ENCODE data around the gene DCAF11.

DCAF11 gene

DNA sequence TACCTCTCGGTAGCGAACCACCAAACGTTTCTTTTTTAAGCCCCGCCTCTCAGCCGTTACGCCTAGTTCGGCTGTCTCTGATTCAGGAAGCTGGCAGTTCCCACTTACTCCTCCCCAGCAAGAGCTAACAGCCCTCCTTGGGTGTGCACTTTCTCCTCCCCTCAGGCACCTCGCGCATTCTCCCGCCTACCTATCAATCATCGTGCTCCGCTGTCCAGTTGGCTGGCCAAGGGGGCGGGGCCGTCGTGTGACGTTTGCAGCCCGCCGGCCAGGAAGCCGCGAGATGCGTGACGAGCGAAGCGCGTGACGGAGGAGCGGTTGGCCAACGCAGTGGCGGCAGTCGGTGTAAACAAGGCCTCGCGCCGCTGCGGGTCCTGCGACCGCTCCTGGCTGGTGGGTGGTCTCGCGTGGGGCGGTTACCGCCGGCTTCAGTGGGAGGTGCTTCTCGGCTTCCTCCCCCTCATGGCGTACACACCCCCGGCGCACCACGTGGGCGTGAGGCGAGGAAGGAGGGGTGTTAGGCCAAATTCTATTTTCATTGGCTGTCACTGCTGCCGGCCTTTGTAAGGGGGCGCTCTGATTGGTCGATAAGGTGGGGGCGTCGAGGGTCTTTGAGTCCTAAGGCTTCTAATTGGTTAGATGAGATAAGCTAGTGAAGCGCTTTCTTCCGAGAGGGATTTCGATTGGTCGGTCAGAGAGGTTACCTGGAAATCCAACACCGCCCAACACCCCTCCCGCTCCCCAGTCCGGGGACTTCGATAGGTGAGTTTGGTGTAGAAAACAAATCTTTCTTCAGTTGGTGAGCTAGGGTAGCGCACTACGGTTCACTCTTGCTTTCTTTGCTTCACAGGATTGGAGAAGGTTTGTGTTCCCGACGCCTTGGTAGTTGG, at the start of gene DCAF11, which contains the start of gene NRL:
Gene DCAF11 (plus strand): TSS at position 246 of the 890 bp plus-strand sequence. CDS start 818 bp downstream, outside the sequence.
Gene NRL (minus strand): TSS at position 418 of the 890 bp plus-strand sequence. CDS start 32,101 bp downstream, outside the sequence.
- Histone ChIP-seq H3K27me3 (ENCODE audit: low read depth) (no peaks in the 10 kb centered on the region), H3K4me1 (peaks cover 10% of the 10 kb centered on the region), H3K9me3 (no peaks in the 10 kb centered on the region), H3K4me3 (peak within 1 kb of the TSS; percentile 91), H3K36me3 (replicated peaks) (peaks cover 26% of the 10 kb centered on the region)
- in situ Hi-C loops (cut with MboI; ENCODE audit: low sequenced_read_pairs): no loop called here
- DNase-seq (ENCODE audit: low spot score in 2 of 2): peak; percentile 99

DNA sequence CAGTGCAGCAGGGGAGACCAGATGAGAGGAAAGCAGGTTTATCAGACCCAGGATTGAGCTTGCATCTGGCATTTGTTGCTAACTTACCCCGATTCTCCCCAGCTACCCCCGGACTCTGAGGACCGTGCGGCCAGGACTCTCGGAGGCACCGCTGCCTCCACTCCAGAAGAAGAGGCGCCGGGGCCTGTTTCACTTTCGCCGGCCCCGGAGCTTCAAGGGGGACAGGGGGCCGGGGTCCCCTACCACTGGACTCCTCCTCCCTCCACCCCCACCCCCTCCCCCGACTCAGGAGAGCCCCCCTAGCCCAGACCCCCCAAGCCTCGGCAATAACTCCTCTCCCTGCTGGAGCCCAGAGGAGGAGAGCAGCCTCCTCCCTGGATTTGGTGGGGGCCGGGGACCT, 49.7 kb upstream of the DCAF11 start:
- H3K9me3 ChIP-seq: no peaks in the 10 kb centered on the region
- DNase-seq (ENCODE audit: low spot score in 2 of 2): no peak
- no peaks in the 10 kb centered on the region for H3K4me1 ChIP-seq
- H3K4me3 ChIP-seq: no peak overlapping the region
- in situ Hi-C loops (cut with MboI; ENCODE audit: low sequenced_read_pairs): no loop called here
- no peaks in the 10 kb centered on the region for H3K36me3 ChIP-seq (replicated peaks)
- peaks cover 7% of the 10 kb centered on the region; the same call in 1 of the 2 replicates for H3K27me3 ChIP-seq (ENCODE audit: low read depth)

DNA sequence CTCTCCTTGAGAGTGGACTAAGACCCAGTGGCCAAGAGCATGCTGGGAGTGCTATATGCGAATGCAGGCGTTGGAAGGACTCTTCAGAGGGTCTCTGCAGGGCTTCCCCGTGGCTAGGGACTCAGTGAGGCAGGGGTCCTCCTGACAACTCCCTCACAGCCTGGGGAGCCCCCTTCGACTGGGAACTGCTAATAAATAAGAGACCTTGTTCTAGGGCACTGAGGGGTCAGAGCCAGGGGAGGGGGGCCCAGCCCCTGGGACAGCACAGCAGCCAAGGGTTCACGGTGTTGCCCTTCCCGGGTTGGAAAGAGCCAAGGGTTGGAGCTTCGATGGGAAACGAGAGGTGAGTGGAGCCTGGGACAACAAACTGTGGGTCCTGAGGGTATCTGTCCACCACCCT, 49.2 kb upstream of the DCAF11 start:
- no peak for DNase-seq (ENCODE audit: low spot score in 2 of 2)
- Histone ChIP-seq H3K36me3 (replicated peaks) (no peaks in the 10 kb centered on the region), H3K4me3 (no peak overlapping the region), H3K9me3 (no peaks in the 10 kb centered on the region), H3K4me1 (no peaks in the 10 kb centered on the region), H3K27me3 (ENCODE audit: low read depth) (peaks cover 13% of the 10 kb centered on the region; the same call in 1 of the 2 replicates)
- in situ Hi-C loops (cut with MboI; ENCODE audit: low sequenced_read_pairs): no loop called here

DNA sequence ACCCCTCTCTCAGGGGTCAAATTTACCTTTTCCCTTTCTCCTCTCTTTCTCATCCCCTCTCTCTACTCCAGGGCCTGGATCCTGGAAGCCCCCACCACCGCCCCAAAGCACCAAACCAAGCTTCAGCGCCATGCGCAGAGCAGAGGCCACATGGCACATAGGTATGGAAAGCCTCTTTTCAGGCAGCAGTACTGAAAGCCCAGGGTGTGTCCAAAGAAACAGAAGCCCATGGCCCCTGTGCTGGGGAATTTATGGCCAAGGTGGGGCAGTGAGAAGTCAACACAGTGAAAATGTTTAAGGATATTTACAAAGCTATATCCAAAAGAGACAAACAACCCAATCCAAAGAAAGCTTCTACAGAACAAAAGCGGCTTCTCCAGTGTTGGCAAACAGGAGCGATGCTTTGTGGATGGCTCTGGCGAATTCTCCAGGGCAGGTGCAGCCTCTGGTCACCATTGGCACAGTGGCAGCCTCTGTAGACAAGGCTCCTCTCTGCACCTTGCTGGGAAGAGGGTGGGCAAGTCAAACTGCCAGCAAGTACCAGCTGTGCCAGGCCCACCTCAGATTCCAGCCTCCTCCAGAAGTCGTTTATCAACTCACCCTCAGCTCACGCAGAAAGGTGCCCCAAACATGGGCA, 48.0 kb upstream of the DCAF11 start:
- H3K27me3 ChIP-seq (ENCODE audit: low read depth): peaks cover 15% of the 10 kb centered on the region; the same call in 1 of the 2 replicates
- no peaks in the 10 kb centered on the region for H3K4me1 ChIP-seq
- H3K4me3 ChIP-seq: no peak overlapping the region
- no peak for DNase-seq (ENCODE audit: low spot score in 2 of 2)
- H3K9me3 ChIP-seq: no peaks in the 10 kb centered on the region
- in situ Hi-C loops (cut with MboI; ENCODE audit: low sequenced_read_pairs): no loop called here
- H3K36me3 ChIP-seq (replicated peaks): no peaks in the 10 kb centered on the region

DNA sequence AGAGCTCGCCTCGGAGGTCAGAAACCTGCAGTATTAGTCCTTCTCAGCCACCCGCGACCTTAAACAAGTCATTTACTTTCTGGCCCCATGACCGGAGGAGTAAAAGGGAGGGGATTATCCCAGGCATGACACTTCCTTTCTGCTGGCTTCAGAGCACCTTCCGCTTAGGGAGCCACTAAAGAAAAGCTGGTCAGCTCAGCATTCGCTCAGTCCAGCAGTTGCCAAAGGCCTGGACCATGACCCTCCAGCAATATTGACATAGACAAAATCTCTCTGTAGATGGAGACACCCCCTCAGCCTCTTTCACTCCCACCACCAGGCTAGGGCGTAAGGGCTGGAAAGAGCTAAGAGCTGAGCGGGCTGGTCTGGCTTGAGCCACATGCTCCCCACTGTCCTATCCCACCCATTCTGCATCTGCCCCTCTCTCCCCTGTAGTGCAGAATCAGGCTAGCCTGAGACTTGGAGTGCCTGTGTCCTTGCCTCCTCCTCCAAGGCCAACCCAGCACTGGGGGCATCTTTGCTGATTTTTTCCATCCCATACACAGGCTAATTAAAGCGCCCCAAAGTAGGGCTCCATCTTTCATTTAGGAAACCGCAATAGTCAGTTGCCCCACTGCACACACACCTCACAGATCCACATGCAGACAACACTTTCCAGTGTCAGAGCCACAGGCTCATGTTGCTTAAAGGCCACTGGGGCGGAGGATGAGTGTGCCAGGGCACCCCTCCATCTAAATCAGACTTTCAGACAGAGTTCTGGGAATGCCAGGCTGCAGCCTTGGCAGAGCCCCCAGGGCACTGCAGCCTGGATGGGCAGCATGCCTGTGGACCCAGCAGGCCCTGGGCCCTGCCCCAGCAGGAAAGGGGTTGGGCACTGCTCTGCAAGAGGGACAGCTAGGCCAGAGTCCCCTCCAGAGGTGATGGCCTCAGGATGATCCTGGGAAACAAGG, 47.2 kb upstream of the DCAF11 start:
- no peak overlapping the region for H3K4me3 ChIP-seq
- H3K9me3 ChIP-seq: no peaks in the 10 kb centered on the region
- in situ Hi-C loops (cut with MboI; ENCODE audit: low sequenced_read_pairs): no loop called here
- no peak for DNase-seq (ENCODE audit: low spot score in 2 of 2)
- no peaks in the 10 kb centered on the region for H3K36me3 ChIP-seq (replicated peaks)
- H3K4me1 ChIP-seq: no peaks in the 10 kb centered on the region
- H3K27me3 ChIP-seq (ENCODE audit: low read depth): peaks cover 15% of the 10 kb centered on the region; the same call in 1 of the 2 replicates

DNA sequence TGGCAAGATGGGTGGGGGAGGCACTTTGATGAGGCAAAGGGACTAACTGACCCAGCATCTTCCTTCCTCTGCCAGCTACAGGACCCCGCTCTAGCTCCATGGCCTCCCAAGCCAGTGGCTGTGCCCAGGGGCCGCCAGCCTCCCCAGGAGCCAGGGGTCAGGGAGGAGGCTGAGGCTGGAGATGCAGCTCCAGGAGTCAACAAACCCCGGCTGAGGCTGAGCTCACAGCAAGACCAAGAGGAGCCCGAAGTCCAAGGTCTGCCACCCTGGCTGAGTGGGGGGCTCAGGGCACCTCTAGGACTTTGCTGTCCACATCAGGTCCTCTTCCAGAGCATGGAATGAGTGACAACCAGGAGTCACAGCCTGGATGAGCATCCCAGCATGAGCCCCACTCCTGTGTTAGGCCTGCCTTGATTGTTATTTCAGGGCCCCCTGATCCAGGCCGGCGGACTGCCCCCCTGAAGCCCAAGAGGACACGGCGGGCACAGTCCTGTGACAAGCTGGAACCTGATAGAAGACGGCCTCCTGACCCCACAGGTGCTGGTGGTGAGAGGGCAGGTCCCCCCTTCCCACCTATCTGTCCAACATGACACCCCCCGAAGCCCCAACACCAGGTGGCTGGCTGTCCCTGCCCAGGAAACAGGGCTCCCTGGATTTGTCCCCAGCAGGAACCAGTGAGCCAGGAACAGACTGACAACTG, 45.7 kb upstream of the DCAF11 start:
- no peaks in the 10 kb centered on the region for H3K36me3 ChIP-seq (replicated peaks)
- H3K9me3 ChIP-seq: no peaks in the 10 kb centered on the region
- no peak overlapping the region for H3K4me3 ChIP-seq
- no peak for DNase-seq (ENCODE audit: low spot score in 2 of 2)
- no peaks in the 10 kb centered on the region for H3K4me1 ChIP-seq
- peaks cover 15% of the 10 kb centered on the region; the same call in 1 of the 2 replicates for H3K27me3 ChIP-seq (ENCODE audit: low read depth)
- in situ Hi-C loops (cut with MboI; ENCODE audit: low sequenced_read_pairs): no loop called here

DNA sequence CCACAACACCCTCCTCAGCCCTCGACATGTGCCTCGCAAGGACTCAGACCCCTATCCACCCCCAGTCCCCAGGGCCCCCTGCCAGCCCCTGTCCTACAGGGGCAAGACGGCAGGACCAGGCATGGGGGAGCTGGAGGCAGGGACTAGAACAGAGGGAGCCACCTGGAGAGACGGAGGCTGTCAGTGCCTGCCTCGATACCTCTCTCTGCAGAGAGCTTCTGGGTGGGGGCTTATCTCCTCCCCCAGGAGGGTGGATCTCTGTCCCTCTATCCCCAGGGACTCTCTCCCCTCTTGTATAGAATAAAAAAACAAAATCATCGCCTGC, 45.2 kb upstream of the DCAF11 start:
- DNase-seq (ENCODE audit: low spot score in 2 of 2): no peak
- in situ Hi-C loops (cut with MboI; ENCODE audit: low sequenced_read_pairs): no loop called here
- H3K27me3 ChIP-seq (ENCODE audit: low read depth): peaks cover 15% of the 10 kb centered on the region; the same call in 1 of the 2 replicates
- no peak overlapping the region for H3K4me3 ChIP-seq
- no peaks in the 10 kb centered on the region for H3K9me3 ChIP-seq
- H3K4me1 ChIP-seq: no peaks in the 10 kb centered on the region
- no peaks in the 10 kb centered on the region for H3K36me3 ChIP-seq (replicated peaks)

DNA sequence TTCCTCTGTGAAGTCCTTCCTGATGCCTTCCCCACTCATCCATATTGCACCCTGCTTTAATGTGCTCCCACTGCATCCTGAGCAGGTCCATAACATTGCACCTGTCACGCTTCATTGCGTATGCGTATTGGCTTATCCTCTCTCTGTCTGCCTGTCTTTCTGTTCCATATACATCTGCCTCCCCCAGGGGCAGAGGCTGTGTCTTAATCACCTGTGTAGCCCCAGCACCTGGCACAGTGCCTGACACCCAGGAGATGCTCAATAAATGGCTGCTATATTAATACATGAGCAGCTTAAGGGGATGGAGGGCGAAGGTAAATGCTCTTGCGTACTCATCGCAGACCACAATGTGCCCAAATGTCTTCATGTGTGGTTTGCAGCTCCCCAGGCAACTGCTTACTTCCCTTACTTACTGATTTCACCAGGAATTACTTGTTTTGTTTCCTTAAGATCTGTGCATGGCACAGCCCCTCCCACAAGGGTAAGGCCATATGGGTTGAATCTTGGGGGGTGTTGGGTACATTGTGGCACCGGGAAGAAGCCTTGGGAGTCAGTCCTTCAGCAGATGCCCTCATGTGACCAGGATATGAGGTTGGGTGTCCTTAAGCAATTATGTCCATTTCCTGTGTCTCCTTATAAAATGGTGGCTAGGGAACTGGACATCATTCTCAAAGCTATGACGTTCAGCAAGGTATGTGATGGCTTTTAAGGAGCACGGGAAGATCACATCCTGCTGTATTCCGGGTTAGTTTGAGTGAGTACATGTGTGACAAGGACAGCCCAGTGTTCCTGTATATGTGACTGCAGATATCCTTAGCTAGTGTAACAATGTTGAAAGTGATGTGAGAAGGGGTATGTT, 44.1 kb upstream of the DCAF11 start:
- DNase-seq (ENCODE audit: low spot score in 2 of 2): no peak

DNA sequence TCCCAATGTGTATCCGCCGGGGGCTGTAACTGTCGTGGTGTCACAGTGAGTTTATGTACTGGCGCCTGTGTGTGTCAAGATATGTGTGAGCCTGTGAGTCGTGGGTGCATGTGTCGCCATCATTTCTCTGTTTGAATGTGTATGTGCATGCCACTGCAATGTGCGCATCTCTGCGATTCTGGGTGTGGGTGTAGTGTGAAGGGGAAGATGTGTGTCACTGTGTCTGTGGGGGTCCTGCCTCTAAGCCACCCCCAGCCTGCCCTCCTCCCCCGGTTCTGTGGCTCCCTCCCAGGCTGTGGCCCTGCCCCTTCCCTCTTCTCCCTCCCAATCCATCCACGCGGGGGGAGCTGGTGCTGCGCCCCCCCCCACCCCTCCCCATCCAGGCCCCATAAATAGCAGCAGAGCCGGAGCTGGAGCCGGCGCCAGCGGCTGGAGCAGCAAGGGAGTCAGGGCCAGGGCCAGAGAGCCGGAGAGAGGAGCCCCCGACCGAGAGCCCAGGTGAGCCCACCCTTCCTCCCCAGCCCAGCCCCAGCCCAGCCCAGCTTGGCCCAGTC, 43.4 kb upstream of the DCAF11 start, which contains the start of gene CPNE6:
Gene CPNE6 (plus strand): TSS at position 419 of the 554 bp plus-strand sequence. CDS start 1,375 bp downstream, outside the sequence.
- Histone ChIP-seq H3K4me1 (no peaks in the 10 kb centered on the region), H3K4me3 (no peak within 1 kb of the TSS), H3K9me3 (no peaks in the 10 kb centered on the region), H3K27me3 (ENCODE audit: low read depth) (0 out of 2 replicates have a peak, but pooled peaks cover 12% of the 10 kb centered on the region), H3K36me3 (replicated peaks) (no peaks in the 10 kb centered on the region)
- in situ Hi-C loops (cut with MboI; ENCODE audit: low sequenced_read_pairs): no loop called here
- no peak for DNase-seq (ENCODE audit: low spot score in 2 of 2)

More for the DNA sequence above, 44.1 kb upstream of the DCAF11 start:
- H3K36me3 ChIP-seq (replicated peaks): no peaks in the 10 kb centered on the region
- H3K9me3 ChIP-seq: no peaks in the 10 kb centered on the region
- H3K4me1 ChIP-seq: no peaks in the 10 kb centered on the region
- no peak overlapping the region for H3K4me3 ChIP-seq
- peaks cover 15% of the 10 kb centered on the region; the same call in 1 of the 2 replicates for H3K27me3 ChIP-seq (ENCODE audit: low read depth)
- in situ Hi-C loops (cut with MboI; ENCODE audit: low sequenced_read_pairs): no loop called here

DNA sequence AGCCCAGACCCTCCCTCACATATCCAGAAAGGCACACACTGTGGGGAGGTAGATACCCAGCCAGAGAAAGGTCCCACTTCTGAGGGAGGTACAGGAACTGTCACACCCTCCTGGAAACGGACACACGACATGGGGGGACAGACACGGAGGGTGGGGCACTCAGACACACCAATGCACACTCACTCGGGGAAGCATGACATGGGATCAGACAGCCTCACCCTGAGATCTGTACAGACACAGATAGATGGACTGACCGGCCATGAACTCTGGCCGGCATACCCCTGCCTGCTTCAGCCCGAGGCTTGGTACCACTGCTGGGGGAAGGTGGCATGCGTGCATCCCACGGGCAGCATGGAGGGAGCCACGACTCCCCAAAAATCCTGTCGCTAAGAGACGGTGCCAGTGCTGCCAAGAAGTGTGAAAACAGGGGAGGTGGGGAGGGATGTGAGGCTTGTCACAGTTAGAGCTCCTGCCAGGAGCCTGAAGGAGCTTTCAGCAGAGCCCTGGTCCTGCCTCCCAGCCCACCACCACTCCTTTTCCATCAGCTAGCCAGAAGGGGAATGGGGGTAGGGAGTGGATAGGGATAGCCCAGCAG, 42.6 kb upstream of the DCAF11 start:
- in situ Hi-C loops (cut with MboI; ENCODE audit: low sequenced_read_pairs): no loop called here
- Histone ChIP-seq H3K36me3 (replicated peaks) (no peaks in the 10 kb centered on the region), H3K27me3 (ENCODE audit: low read depth) (0 out of 2 replicates have a peak, but pooled peaks cover 12% of the 10 kb centered on the region), H3K4me1 (no peaks in the 10 kb centered on the region), H3K9me3 (no peaks in the 10 kb centered on the region), H3K4me3 (no peak overlapping the region)
- no peak for DNase-seq (ENCODE audit: low spot score in 2 of 2)

DNA sequence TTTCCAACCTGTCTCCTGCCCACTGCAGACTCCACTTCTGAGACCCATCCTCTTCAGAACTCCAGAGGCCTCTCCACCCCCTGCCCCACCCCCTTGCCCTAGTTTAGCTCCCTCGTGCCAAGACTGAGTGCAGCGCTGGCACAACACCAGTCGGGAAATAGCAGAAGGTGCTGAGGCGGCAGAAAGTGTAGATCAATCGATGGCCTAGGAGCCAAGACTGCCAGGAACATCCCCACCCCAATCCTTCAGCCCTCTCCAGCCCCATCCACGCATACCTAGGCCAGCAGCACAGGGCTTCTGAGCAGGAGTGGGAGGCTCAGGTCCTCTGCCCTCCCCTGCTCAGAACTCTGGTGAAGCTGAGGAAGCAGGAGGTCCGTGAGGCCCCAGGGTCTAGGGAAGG, 42.1 kb upstream of the DCAF11 start:
- Histone ChIP-seq H3K4me1 (no peaks in the 10 kb centered on the region), H3K36me3 (replicated peaks) (no peaks in the 10 kb centered on the region), H3K9me3 (no peaks in the 10 kb centered on the region), H3K27me3 (ENCODE audit: low read depth) (0 out of 2 replicates have a peak, but pooled peaks cover 12% of the 10 kb centered on the region), H3K4me3 (no peak overlapping the region)
- in situ Hi-C loops (cut with MboI; ENCODE audit: low sequenced_read_pairs): no loop called here
- DNase-seq (ENCODE audit: low spot score in 2 of 2): no peak

All from HAP-1 (cell line).